Suprapubic skin (tissue), 4 donors: ENCODE measurements around the gene MSRB3. TPM values are rescaled to one million over a fixed set of nuclear protein-coding genes. Genes with fewer than 3 reads are reported as not detected.

Source experiments
- DNase-seq, 2 donors: peaks; one replicate each; pipeline ENCODE4 v3.0.0-alpha.2; 2019; ENCODE audit warnings: low spot score in 2 of 2
- H3K27ac ChIP-seq: fragments of 200-600 bp; sonication (generic); one replicate; pipeline ENCODE4 v1.5.1; 2019
- H3K27me3 ChIP-seq: fragments of 200-600 bp; sonication (generic); one replicate; pipeline ENCODE4 v1.5.1; 2019
- H3K36me3 ChIP-seq: fragments of 200-600 bp; sonication (generic); one replicate; pipeline ENCODE4 v1.5.1; 2019
- H3K4me1 ChIP-seq: fragments of 200-600 bp; sonication (generic); one replicate; pipeline ENCODE4 v1.5.1; 2019
- H3K4me3 ChIP-seq: fragments of 200-600 bp; sonication (generic); one replicate; pipeline ENCODE4 v1.5.1; 2019; ENCODE audit warnings: mild to moderate bottlenecking
- H3K9me3 ChIP-seq: fragments of 200-600 bp; sonication (generic); one replicate; pipeline ENCODE4 v1.5.1; 2019
- CTCF ChIP-seq, 2 donors: fragments of 200-600 bp in 1 of 2; fragments of 450-650 bp in 1 of 2; sonication (generic) in 1 of 2; IDR thresholded peaks; one replicate each; pipeline ENCODE4 v1.5.1; 2016 to 2019; ENCODE audit warnings: antibody characterized with exemption in 2 of 2, mild to moderate bottlenecking in 1 of 2, moderate library complexity in 1 of 2
- EP300 ChIP-seq: sonication (generic); formaldehyde crosslinking; IDR thresholded peaks from one replicate; pipeline ENCODE4 v1.6.1; 2017; ENCODE audit warnings: antibody characterized with exemption
- POLR2A ChIP-seq, 2 donors: fragments of 450-650 bp; IDR thresholded peaks; one replicate each; pipeline ENCODE4 v1.6.1; 2017; ENCODE audit warnings: antibody characterized with exemption in 2 of 2, mild to moderate bottlenecking in 2 of 2, moderate library complexity in 2 of 2
- POLR2AphosphoS5 ChIP-seq, 3 donors: sonication (generic); formaldehyde crosslinking; IDR thresholded peaks; one replicate each; pipeline ENCODE4 v1.6.1; 2017; ENCODE audit warnings: antibody characterized with exemption in 3 of 3
- whole genome bisulfite sequencing: methylation state at CpG from one replicate; pipeline ENCODE4 v1.1.5; 2018; 5-methylcytosine and 5-hydroxymethylcytosine counted together
- total RNA-seq, 4 donors: library from RNA; depleted of rRNA; stranded (reverse); fragments of >200 nt; gene quantifications; one replicate each; pipeline ENCODE4 v1.1.0, GENCODE V29; 2016

Gene MSRB3
- total RNA-seq, 4 donors from 2014 or later, result 5.2 to 16.9 (median 9.8) TPM

GRCh38 chr12:65292241-65292640 is 13.8 kb downstream of the MSRB3 start:
- 100% methylated on average over 2 of the region's 2 CpGs for WGBS
- Histone ChIP-seq H3K36me3 (no peaks in the 10 kb centered on the region), H3K27me3 (no peaks in the 10 kb centered on the region), H3K4me3 (no peak overlapping the region), H3K27ac (no peak overlapping the region), H3K9me3 (no peaks in the 10 kb centered on the region), H3K4me1 (no peaks in the 10 kb centered on the region)
- no peak for DNase-seq
- TF ChIP-seq EP300 (no peak), POLR2AphosphoS5 (IDR thresholded peaks at IDR 0.05) (no peak), POLR2A (IDR thresholded peaks at IDR 0.05) (no peak), CTCF (IDR thresholded peaks at IDR 0.05) (no peak)

GRCh38 chr12:65293735-65294134 is 15.3 kb downstream of the MSRB3 start:
- H3K27me3 ChIP-seq, result no peaks in the 10 kb centered on the region
- TF ChIP-seq CTCF (IDR thresholded peaks at IDR 0.05) (no peak), EP300 (no peak), POLR2A (IDR thresholded peaks at IDR 0.05) (no peak)
- no peaks in the 10 kb centered on the region for H3K4me1 ChIP-seq
- H3K36me3 ChIP-seq, result no peaks in the 10 kb centered on the region
- 81% methylated on average over 1 of the region's 1 CpG for WGBS
- no peak for DNase-seq
- no peaks in the 10 kb centered on the region for H3K9me3 ChIP-seq
- no peak overlapping the region for H3K27ac ChIP-seq
- H3K4me3 ChIP-seq, result no peak overlapping the region

GRCh38 chr12:65294641-65295262 is 16.3 kb downstream of the MSRB3 start:
- Histone ChIP-seq H3K27me3 (no peaks in the 10 kb centered on the region), H3K4me3 (no peak overlapping the region), H3K9me3 (no peaks in the 10 kb centered on the region), H3K36me3 (no peaks in the 10 kb centered on the region), H3K4me1 (no peaks in the 10 kb centered on the region), H3K27ac (no peak overlapping the region)
- 88% methylated on average over 4 of the region's 4 CpGs for WGBS
- TF ChIP-seq POLR2A (IDR thresholded peaks at IDR 0.05), result no peak
- TF ChIP-seq EP300, result no peak
- no peak for TF ChIP-seq POLR2AphosphoS5 (IDR thresholded peaks at IDR 0.05)
- TF ChIP-seq CTCF (IDR thresholded peaks at IDR 0.05), result no peak
- no peak for DNase-seq

GRCh38 chr12:65296508-65297265 is 18.2 kb downstream of the MSRB3 start:
- DNase-seq, result no peak
- no peak overlapping the region for H3K4me3 ChIP-seq
- no peaks in the 10 kb centered on the region for H3K4me1 ChIP-seq
- 67% methylated on average over 1 of the region's 1 CpG for WGBS
- H3K9me3 ChIP-seq, result no peaks in the 10 kb centered on the region
- no peaks in the 10 kb centered on the region for H3K27me3 ChIP-seq
- no peaks in the 10 kb centered on the region for H3K36me3 ChIP-seq
- no peak for TF ChIP-seq CTCF (IDR thresholded peaks at IDR 0.05)
- TF ChIP-seq POLR2AphosphoS5 (IDR thresholded peaks at IDR 0.05), result no peak
- TF ChIP-seq POLR2A (IDR thresholded peaks at IDR 0.05), result no peak
- no peak overlapping the region for H3K27ac ChIP-seq

- WGBS, result 67% methylated on average over 2 of the region's 2 CpGs
- Histone ChIP-seq H3K27me3 (no peaks in the 10 kb centered on the region), H3K4me3 (no peak overlapping the region), H3K9me3 (no peaks in the 10 kb centered on the region), H3K36me3 (no peaks in the 10 kb centered on the region), H3K27ac (no peak overlapping the region), H3K4me1 (no peaks in the 10 kb centered on the region)
- no peak for DNase-seq
- TF ChIP-seq CTCF (IDR thresholded peaks at IDR 0.05) (no peak), POLR2A (IDR thresholded peaks at IDR 0.05) (no peak)
These were observed 21.6 kb downstream of the MSRB3 start for GRCh38 chr12:65300097-65300496.
